Mucosa of descending colon (tissue), 3 donors: ENCODE measurements around the gene HYOU1. TPM values are rescaled to one million over a fixed set of nuclear protein-coding genes. Genes with fewer than 3 reads are reported as not detected.
A peak's percentile ranks its signal among the peaks of the same experiment; 100 is the strongest.

Experiments used
- ATAC-seq: fragments of 200-7000 bp; cut with Tn5 transposase; one replicate; pipeline ENCODE4 v1.9.1; 2020; ENCODE audit warnings: mild to moderate bottlenecking, moderate library complexity
- DNase-seq, 3 donors: peaks; one replicate each; pipeline ENCODE4 v3.0.0-alpha.2; 2020
- H3K36me3 ChIP-seq: fragments of 200-600 bp; one replicate; pipeline ENCODE4 v1.8.0; 2021; ENCODE audit warnings: low read depth, mild to moderate bottlenecking
- H3K4me1 ChIP-seq: fragments of 200-600 bp; one replicate; pipeline ENCODE4 v1.8.0; 2021; ENCODE audit warnings: low read depth, mild to moderate bottlenecking
- H3K4me3 ChIP-seq: fragments of 200-600 bp; one replicate; pipeline ENCODE4 v1.8.0; 2021; ENCODE audit warnings: mild to moderate bottlenecking
- H3K9me3 ChIP-seq: fragments of 200-600 bp; one replicate; pipeline ENCODE4 v1.8.0; 2021; ENCODE audit warnings: mild to moderate bottlenecking
- CTCF ChIP-seq: fragments of 200-600 bp; IDR thresholded peaks from one replicate; pipeline ENCODE4 v1.8.0; 2022; ENCODE audit warnings: antibody characterized with exemption, mild to moderate bottlenecking
- intact Hi-C, 2 donors: fragments of 100-400 bp; cut with DNase I in 1 of 2; cut with micrococcal nuclease in 1 of 2; formaldehyde crosslinking; loops; one replicate each; pipeline versions ENCODE4 v1.11.0 to v1.11.1; 2022; cut with DNase I, micrococcal nuclease
- total RNA-seq, 3 donors: library from RNA; stranded (reverse); fragmentation: NEBNext Ultra II Directional in 2 of 3; extraction: Animal tissue kit (Norgen Biotek cat#: 25700) in 2 of 3; gene quantifications; one replicate each; pipeline versions ENCODE4 v1.2.1 to v1.2.4, GENCODE V29; 2021 to 2023
- donor health status: DM: no; HTN: no; CAD: no; lungs with moderate emphysema.
- donor health status: DM: no; HTN: no; CAD: no.
- donor health status: DM: no; HTN: yes; CAD: no.

HYOU1 gene
- total RNA-seq, 3 donors from 2014 or later, result 82.0 to 119 (median 101) TPM

GRCh38 chr11:119025099-119025473 lies 31.9 kb downstream of the HYOU1 start:
- H3K4me1 ChIP-seq, result peaks cover 51% of the 10 kb centered on the region

DNA sequence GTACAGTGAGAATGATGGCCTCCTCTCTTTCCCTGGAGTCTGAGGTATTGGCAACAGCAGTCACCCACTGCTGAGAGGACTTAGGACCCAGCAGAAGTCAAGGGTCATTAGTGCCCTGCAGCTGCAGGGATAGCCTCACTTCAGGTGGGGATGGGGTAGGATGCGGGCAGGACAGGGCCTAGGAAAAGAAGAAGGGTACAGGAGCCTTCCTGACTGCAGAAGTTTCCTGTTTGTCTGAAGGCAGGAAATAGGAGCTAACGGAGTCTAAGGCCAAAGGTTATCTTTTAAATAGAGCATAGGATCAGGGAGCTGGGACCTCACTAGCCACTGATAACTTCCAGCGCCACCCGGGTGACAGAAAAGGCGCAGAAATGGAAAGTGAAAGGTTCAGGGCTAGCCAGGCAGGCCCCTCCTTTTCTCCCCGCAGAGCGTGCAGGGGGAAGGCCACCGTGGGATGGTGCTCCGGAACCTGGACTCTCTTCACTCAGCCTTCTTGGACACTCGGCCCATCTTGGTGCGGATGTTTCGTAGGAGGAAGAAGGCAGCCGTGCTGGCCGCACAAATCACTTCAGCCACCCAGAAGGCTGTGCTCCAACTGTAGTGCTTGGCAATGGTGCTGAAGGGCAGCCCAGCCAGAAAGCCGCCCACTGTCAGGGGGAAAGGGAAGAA lies 32.4 kb downstream of the HYOU1 start:
- no peak for DNase-seq
- Histone ChIP-seq H3K4me3 (no peak overlapping the region), H3K9me3 (no peaks in the 10 kb centered on the region), H3K4me1 (peaks cover 53% of the 10 kb centered on the region), H3K36me3 (no peaks in the 10 kb centered on the region)
- no peak for ATAC-seq
- intact Hi-C loops, result no loop called here
- no peak for TF ChIP-seq CTCF

More at GRCh38 chr11:119025099-119025473, 31.9 kb downstream of the HYOU1 start:
- no peak for ATAC-seq
- intact Hi-C loops, result no loop called here
- H3K9me3 ChIP-seq, result no peaks in the 10 kb centered on the region
- no peak overlapping the region for H3K4me3 ChIP-seq
- TF ChIP-seq CTCF, result no peak
- no peaks in the 10 kb centered on the region for H3K36me3 ChIP-seq
- no peak for DNase-seq

GRCh38 chr11:119023741-119024140 lies 33.3 kb downstream of the HYOU1 start:
- intact Hi-C loops, result no loop called here
- no peaks in the 10 kb centered on the region for H3K9me3 ChIP-seq
- H3K36me3 ChIP-seq, result no peaks in the 10 kb centered on the region
- no peak for ATAC-seq
- no peak overlapping the region for H3K4me3 ChIP-seq
- H3K4me1 ChIP-seq, result peaks cover 48% of the 10 kb centered on the region
- no peak for DNase-seq
- TF ChIP-seq CTCF, result no peak

DNA sequence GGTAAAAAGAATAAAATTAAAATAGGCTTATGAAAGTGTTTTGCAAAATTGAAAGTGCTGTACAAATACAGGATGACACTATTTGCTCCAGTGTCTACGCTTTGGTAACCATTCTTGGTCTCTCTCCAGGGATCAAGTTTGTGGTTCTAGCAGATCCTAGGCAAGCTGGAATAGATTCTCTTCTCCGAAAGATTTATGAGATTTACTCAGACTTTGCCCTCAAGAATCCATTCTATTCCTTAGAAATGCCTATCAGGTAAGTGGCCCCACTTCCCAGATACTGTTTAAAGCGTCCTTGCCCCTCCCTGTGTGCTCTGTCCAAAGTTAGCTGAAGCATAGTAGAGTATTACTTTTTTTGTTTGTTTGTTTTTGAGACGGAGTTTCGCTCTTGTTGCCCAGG lies 35.4 kb downstream of the HYOU1 start:
- ATAC-seq (peak; percentile 4), DNase-seq (peak in 1 of 3 donors; percentile 18)
- Histone ChIP-seq H3K4me1 (peaks cover 34% of the 10 kb centered on the region), H3K36me3 (no peaks in the 10 kb centered on the region), H3K4me3 (no peak overlapping the region), H3K9me3 (no peaks in the 10 kb centered on the region)
- intact Hi-C loops, result no loop called here
- TF ChIP-seq CTCF, result no peak

GRCh38 chr11:119019996-119020395 lies 37.0 kb downstream of the HYOU1 start:
- DNase-seq (no peak), ATAC-seq (no peak)
- no peak overlapping the region for H3K4me3 ChIP-seq
- no peaks in the 10 kb centered on the region for H3K36me3 ChIP-seq
- peaks cover 36% of the 10 kb centered on the region for H3K4me1 ChIP-seq
- no peaks in the 10 kb centered on the region for H3K9me3 ChIP-seq
- no peak for TF ChIP-seq CTCF
- intact Hi-C loops, result no loop called here
